HG02840 (cell line): ENCODE data around the gene SLC35F3.
"Not testable (repeated sequence)": the region's sequence is repeated elsewhere in the genome, so short reads cannot be mapped to it uniquely, and the experiment has no call there.

Experiments
- ATAC-seq: cut with Tn5 transposase; IDR thresholded peaks from one replicate; pipeline ENCODE4 v1.9.1; 2021; ENCODE audit warnings: mild to moderate bottlenecking, moderate library complexity, moderate number of reproducible peaks; ENCODE audit not compliant: unreplicated experiment, low FRiP score

SLC35F3 gene

DNA sequence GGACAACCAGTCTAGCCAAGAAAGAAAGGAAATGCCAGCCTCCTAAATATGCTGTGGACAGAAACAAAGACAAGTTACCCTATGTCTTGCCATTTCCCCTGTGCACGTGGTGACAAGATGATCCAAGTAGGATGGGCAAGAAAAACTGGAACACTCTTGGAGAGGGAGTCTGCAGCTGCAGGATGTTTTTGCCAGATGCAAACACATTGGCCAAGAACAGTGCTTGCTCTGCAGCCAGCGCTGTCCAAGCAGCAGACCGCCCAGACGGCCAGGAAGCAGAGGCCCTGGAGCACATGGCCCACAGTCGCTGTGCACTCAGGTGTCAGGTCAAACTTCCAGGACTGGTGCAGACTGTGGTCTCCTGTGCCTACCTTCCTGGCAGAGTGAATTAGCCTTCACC lies 189.3 kb downstream of the SLC35F3 start:
- no peak for ATAC-seq

DNA sequence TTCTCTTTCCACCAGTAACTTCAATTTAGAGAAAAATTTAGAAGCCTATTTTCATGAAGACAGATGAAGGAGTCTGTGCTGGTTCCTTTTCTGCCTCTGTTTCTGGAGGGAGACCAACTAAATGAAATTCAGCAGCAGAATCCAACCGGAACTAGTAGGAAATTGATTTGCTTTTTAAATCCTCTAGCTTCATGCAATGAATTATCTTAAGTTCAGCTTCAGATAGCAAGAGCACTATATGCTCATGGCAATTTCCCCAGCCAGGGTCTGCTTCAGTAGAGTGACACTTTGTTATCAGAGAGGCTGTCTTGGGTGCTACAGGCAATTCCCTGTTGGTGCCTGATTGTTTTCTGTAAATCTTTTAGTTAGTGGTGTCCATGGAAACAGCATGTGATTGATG lies 189.7 kb downstream of the SLC35F3 start:
- no peak for ATAC-seq

DNA sequence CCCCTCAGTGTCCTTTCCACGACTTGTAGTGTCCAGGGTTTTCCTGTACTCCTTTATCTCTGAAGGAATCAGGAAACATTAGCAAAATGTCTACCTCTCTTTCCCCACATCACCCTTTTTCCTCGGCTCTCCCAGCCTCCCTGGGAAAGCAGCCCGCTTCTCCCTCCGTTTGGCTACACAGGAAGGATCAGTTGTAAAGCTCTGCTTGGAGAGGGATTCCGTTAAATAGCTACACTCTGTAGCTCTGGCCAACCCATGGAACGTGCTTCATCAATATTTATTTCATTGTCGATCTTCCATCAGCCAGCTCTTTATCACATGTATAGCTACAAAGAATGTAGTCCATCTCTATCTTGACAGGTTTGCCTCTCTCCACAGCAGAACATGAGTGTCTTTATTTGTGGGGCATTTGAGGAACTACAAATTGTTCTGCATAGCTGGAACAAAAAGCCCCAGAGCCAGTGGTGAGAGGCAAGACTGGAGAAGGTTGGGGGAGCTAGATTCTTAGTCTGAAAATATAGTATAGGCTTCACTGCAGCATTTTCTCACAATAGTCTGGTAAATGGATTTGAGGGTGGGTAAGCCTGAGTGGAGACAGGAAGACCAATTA lies 191.8 kb downstream of the SLC35F3 start:
- no peak for ATAC-seq

DNA sequence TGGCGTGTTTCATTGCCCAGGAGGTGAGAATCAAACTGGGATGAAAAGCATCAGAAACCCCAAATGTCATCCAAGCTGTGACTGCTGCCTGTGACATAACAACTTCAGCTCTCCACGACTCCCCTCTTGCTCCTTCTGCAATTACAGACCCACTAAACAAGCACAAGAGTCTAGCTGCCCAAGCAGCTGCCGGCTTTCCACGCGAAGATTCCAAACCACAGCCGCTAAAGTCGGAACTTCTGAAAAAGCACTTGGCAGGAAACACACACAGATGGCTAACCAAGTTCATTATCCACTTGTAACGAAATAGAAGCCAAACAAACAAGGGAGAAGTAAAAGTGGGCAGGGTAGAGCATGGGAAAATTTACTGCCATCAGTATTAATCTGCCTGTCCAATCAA lies 198.1 kb downstream of the SLC35F3 start:
- no peak for ATAC-seq

DNA sequence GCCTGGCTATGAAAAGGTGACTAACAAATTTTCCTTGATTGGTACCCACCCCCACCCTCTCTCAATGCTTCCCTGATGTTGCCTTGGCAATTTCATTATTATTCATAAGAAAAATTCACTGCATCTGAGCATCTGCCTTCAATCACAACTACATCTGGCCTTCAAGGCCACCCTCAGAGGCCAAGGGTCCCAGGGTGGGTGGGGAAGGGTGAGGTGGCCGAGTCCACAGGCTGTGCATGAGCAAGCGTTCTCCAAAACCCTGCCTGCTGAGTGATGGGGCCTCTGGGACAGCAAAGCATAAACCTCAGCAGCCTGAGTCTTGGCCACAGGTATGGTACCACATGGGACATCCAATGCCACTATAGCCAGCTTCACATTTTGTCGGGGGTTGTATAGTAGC lies 198.7 kb downstream of the SLC35F3 start:
- no peak for ATAC-seq

DNA sequence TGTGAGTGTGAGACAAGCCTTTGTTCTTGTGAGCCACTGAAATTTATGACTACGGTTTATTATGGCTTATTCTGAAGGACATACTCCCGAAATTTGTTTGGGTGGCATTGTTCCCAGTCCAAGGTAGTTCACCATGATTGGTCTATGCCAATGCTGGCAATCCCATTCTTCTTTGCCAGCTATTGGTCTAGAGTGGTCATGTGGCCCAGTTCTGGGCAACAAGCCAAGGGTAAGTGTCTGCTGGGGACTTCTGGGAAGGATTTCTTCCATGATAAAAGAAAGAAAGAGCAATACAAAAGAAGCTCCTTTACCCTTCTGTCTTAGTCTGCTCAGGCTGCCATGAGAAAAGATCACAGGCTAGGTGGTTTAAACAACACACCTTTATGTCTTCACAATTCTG lies 201.6 kb downstream of the SLC35F3 start:
- no peak for ATAC-seq

DNA sequence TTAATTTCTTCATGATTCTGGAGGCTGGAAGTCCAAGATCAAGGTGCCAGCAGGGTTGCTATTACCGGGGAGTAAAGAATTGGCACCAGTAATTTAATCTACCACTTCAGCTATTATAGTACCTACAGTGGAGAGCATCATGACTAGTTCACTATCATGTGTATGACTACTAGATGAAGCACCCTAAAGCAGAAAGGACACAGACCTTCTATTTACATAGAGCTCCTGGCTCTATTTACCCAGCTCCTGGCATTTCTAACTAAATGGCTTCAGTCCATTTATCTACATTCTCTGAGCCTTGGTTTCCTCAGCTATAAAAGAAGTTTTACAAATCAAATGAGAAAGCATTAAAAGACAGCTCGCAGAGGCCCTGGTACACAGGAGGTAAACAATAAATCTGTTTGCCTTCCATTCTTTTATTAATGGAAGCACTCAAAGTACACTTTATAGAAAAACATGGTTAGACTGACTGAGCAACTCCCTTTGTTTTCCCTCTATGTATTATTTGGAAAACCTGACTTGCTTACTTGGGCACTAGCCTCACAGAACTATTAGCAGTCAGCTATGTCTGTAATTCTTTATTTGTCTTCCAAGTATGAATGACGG lies 203.0 kb downstream of the SLC35F3 start:
- ATAC-seq, result no peak

DNA sequence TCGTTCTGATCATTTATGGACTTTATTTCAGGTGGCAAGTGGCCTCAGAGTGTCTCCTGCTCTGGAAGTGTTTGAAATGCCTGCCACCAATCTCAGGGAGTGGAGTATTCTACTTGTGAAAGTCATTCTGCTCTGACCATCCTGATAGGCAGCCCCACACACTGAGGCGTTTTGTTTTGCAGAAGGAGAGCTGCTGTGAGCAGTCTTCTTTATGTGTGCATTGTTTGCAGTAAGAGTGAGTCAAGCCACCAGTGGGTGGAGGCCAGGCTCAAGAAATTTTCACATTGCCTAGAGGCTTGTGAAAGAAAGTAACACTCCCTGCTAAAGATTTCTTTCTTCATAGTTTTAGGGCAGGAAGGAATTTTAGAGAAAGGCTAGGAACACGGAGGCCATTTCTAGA lies 204.4 kb downstream of the SLC35F3 start:
- ATAC-seq, result no peak

DNA sequence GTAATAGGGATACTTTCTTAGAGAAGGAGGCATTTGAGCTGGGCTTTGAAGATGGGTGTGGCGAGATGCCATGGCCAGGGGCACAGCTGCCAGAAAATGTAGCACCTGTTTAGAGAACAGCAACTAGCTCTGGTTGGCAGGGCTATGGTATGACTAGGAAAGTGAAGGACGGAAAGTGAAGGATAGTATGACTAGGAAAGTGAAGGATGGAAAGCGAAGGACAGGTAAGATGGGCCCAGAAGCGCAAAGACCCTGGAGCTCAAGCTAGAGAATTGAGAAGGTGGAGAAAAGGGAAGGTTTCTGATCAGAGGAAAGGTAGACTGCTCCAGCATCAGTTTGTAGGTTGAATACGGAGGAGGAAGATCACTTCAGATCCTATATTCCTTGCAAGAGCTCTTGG lies 205.4 kb downstream of the SLC35F3 start:
- ATAC-seq, result no peak

DNA sequence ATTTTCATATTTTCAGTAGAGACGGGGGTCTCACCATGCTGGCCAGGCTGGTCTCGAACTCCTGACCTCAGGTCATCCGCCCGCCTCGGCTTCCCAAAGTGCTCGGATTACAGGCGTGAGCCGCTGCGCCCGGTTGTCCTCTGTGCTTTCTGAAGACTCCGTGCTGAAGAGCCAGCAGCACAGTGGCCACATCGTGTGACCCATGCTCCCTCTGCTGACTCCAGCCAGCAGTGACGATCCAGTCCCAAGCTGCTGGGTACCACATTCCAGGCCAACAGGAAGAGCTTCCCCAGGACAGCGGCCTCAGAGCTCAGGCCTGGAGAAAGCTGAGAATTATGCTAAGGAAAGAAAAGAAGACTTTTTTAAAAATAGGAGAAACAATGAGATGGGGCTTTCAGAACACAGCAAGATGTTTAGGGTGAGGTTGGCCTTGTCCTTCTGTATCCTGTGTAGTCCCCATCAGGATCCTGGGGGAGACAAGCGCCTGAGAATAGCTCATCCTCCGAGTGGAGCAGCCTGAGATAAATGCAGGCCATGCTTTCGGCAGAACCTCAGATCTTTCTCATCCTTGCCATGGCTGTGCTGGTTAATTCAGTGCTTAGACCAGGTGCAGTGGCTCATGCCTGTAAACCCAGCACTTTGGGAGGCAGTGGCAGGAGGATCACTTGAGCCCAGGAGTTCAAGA lies 207.1 kb downstream of the SLC35F3 start:
- ATAC-seq, result no peak

DNA sequence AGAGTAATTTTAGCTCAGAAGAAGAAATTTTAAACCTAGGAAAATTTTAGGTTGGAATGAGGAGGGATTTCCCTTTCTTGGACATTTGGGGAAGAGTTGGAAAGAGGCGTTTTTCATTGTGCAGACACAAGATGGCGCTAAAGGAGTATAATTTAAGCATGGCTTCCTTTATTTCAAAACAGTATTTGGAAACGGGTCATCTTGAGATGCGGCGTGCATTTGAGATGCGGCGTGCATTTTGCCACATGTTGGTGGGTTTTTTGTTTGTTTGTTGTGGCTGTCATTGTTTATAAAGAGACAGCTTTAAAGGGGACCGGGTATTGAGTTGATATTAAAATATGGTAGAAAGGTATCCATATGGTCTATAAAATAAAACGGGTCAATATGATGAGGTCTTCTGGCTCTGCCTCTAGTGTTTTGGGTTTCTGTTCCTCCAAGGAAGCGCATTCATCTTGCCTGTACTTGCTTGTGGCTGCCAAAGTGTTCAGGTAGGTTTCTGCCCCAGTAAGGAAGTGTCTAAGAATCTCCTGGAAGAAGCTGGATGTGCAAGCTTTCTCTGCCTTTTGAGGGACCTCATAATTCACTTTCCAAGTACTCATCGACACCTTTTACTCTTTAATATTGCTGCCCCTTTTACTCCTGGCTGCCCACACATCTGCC lies 210.3 kb downstream of the SLC35F3 start:
- ATAC-seq, result no peak

DNA sequence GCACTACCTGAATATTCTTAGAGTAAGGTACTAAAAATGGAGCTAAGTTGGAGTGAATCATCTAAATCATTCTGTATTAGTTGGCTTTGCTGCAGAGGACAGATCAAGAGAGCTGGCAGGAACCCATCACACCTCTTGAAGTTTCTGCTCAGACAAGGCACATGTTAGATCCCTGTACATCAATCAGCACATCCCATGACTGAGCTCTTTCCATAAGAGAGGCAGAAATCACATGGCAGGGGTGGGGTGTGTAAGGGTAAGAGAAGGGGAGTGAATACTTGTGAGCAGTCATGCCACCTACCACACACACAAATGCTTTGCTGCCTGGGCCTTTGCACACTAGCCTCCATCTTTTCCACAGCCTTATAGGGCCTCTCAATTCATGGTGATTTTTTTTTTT lies 214.4 kb downstream of the SLC35F3 start:
- ATAC-seq, result no peak

DNA sequence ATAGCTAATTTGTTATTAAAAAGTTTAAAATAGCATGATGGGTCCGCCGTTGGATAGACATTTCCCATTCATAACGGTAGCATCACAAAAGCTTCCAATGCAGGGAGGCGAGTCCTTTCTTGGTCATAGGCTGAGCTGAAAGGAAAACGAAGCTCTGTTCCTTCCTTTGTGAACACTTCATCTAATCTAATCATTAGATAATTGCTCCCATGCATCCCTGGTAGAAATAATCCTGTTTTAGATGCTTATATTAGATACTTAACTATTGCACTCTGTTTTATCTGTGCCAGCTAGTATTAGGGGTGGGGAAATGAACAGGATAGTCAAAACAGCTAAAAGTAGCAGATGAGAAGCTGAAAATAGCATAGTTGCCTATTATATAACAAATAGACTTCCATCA lies 215.0 kb downstream of the SLC35F3 start:
- ATAC-seq, result no peak

DNA sequence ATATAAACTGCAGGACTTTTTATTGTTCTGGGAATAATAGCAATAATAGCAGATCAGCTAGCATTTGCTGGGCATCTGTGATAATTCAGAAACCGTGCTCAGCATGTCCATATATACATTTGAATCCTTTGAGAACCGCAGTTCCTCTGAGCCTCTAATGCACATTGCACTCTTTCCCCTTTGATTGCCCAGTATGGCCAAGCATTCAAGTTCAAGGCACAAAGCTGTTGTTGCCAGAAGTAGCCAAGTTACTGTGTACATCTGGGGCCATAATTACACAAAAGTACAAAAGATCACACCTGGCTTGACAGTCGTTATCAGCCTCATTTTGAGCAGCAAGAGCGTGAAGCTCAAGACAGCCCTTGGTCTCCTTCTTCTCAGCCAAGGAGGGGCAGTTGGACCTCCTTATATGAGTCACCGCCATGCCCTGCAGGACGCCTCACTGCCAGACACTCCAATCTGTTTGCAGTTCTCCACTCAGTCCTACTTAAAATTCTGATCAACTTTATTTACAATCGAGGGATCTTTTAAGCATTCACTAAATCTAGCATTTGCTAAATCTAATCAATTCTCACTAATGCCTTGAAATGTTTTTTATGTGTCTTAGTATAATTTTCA lies 216.0 kb downstream of the SLC35F3 start:
- no peak for ATAC-seq

DNA sequence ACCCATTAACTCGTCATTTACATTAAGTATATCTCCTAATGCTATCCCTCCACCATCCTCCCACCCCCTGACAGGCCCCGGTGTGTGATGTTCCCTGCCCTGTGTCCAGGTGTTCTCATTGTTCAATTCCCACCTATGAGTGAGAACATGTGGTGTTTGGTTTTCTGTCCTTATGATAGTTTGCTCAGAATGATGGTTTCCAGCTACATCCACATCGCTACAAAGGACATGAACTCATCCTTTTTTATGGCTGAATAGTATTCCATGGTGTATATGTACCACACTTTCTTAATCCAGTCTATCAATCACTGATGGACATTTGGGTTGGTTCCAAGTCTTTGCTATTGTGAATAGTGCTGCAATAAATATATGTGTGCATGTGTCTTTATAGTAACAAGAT lies 217.2 kb downstream of the SLC35F3 start:
- ATAC-seq, result not testable (repeated sequence)

DNA sequence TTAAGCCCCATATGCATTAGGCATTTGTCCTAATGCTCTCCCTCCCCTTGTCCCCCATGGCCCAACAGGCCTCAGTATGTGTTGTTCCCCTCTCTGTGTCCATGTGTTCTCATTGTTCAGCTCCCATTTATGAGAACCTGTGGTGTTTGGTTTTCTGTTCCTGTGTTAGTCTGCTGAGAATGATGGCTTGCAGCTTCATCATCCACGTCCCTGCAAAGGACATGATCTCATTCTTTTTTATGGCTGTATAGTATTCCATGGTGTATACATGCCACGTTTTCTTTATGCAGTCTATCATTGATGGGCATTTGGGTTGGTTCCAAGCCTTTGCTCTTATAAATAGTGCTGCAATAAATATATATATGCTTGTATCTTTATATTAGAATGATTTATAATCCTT lies 218.1 kb downstream of the SLC35F3 start:
- not testable (repeated sequence) for ATAC-seq

DNA sequence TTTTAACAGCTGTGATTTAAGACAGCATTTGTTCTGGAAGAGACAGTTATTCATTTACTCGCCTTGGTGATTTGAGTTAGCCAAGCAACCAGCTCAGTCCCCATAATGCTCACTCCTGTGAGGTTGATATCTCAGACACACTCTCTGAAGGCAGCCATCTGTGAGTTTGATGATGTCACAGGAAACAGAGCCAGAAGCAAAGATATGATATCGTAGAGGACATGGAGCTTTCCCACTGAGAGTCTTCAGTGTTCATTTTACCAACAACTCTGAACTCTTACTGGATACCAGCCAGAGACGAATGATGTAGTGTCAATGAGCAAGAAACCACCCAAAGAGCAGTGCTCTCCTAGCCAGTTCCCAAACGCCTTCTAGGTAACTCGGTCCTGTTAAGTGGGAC lies 219.4 kb downstream of the SLC35F3 start:
- ATAC-seq, result no peak

DNA sequence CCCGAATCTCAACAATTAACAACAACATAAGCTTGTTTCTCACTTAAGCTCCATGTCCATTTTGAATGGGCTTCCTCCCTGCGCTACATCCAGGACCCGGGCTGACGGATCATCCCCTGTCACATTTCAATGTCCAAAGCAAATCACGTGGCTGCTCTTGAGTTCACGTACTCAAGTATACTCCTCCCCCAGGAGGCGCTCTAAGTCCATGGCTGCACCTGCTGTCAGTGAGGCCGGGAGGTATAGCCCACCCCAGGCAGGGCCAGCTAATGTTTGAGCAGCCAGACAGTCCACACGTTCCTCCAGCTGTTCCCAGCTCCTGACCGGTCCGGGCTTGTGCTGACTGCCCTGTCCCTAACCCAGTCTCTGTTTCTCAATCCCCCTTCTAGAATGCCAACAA lies 220.8 kb downstream of the SLC35F3 start:
- no peak for ATAC-seq

DNA sequence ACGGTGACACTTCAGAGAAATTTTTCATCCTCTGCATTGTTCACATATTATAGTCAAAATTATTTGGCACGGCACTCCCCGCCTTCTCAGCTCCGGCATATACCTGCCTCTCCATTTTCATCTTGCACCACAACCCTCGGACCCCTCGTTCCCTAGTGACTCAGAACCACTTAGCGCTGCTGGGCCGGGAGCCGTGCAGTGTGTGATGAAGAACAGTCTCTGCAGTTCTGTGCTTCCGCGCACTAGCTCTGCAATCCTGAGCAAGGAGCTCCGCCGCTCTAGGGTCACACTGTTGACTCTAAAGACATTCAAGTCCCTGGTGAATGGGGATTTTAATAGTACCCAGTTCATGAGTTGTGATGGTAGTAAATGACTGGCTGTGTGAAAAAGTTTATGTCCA lies 221.2 kb downstream of the SLC35F3 start:
- ATAC-seq, result no peak

DNA sequence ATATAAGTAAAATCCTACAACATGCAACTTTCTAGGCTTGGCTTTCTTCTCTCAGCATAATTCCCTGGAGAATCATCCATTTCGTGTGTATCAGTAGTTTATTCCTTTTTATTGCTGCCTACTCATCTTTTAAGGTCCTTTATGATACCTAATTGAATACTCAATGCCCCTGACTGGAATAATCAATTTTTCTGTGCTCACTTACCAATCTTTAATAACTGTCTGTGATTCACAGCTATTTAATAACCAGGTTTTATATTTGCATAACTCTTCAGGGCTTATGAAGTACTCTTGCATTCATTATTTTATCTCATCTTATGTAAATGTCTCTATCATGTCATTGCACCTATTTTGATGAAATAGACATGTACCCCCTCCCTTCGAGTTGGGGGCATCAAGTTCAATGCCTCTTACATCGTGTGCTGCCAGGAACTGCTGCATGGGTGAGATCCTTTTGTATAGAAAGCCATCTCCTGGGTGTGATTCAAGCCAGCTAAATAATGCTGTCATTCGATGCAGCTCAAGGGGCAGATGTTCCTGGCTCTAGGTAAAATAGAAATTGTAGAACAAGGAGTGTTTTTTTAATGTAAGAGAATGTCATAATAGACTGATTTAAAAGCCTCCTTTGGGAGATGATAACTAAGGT lies 222.7 kb downstream of the SLC35F3 start:
- no peak for ATAC-seq

DNA sequence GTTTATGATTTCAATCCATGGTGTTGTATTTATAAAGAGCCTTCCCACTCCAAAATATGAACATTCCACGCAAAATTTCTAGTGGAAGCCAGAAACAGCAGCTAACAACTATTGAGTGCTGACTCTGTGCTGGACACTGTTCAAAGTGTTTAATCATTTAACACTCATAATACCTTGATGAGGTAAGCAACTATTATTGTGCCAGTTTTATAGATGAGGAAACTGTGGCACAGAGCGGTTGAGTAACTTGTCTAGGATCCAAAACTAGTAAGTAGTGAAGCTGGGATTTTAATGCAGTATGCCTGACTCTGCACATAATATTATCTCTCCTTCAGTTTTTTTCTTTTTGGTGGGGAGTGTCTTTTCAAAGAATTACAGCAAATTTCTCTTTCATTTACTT lies 228.3 kb downstream of the SLC35F3 start:
- ATAC-seq, result no peak
